GM11168 (cell line): ENCODE measurements around the gene TTC34.

Experiments
- in situ Hi-C: fragments of 300-500 bp; cut with MboI; formaldehyde crosslinking; loops from one replicate; pipeline ENCODE4 v1.12.0; 2022; ENCODE audit warnings: low sequenced_read_pairs; ENCODE audit not compliant: unreplicated experiment

The TTC34 gene

DNA sequence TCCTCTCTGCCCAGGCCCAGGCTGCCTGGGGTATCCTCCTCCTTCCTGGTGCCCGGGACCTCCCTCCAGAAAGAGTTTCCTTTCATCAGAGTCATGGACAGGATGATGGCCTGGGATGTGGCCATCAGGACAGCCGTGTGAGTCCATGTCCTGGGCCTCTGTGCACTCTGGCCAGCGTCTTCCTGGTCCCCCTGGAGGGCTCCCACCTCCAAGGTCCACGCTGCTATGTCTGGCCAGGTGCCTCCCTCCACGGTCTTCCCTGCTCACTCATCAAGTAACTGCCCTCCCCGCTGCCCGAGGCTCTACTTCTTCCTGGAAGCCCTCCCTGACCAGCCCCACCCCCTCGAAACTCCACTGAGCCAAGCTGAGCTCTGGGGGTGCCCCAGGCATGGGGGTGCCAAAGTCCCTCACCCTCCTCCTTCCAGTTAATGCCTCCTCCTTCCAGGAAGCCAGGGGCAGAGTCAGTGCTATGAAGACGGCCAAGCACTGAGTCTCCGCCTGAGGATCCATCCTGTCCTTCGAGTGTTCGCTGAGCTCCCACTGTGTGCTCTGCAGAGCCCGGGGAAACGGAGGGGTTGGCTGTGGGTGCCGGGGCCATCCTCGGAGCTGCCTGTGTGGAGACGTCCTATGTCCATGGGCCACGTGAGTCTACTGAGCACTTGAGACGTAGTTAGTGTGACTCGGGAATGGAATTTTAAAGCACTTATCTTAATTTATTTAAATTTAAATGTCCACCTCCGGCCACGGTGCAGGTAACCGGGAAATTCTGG lies 28.5 kb upstream of the TTC34 start:
- in situ Hi-C loops = no loop called here

DNA sequence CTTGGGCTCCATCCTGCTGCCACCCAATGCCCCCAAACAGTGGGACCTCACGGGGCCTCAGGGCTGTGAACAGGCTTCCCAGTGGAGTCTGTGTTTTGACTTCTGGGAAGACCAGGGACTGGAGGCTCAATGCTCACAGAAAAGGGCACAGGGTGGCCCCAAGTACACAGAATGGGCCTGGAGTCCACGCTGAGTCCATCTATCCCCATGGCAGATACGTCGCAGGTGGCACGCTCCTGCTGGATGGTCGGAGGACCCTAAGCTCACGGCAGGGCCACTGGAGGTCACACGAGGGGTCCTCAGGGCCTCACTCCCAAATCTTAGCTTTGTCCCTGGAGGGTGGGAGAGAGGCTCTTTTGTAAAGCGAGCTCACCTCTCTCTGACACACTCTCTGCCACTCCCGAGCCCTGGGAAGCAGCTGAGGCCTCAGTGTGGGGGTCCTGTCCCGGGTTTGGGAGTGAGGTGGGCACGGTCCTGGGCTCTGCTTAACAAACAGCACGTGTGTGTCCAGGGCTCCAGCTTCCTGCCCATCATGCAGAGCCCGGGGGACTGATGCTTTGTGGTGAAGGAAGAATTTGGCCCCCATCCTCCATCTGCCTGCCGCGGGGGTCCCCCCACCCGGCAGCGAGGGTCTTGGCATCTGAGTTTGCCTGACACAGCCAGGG lies 27.2 kb upstream of the TTC34 start:
- in situ Hi-C loops = no loop called here

- in situ Hi-C loops = no loop called here
Measured at GRCh38 chr1:2826736-2827292, 25.3 kb upstream of the TTC34 start.

DNA sequence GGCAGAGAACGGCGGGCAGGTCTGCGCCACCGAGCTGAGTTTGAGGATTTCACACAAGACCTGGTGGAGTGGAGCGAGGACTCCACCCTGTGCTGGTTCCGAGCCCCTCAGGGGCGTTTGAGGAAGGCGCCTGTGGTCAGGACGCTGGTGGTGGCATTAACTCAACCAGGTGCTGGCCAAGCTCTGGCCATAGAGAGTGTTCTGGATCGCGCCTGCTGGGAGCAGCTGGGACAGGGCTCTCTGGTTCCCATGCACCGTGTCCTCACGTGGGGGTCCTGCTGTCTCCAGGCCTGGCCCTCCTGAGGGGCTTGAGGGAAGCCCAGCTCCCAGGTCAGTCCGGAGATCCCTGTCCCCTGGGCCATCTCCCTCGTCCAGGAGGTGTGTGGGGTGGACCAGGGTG lies 24.8 kb upstream of the TTC34 start:
- in situ Hi-C loops = no loop called here

DNA sequence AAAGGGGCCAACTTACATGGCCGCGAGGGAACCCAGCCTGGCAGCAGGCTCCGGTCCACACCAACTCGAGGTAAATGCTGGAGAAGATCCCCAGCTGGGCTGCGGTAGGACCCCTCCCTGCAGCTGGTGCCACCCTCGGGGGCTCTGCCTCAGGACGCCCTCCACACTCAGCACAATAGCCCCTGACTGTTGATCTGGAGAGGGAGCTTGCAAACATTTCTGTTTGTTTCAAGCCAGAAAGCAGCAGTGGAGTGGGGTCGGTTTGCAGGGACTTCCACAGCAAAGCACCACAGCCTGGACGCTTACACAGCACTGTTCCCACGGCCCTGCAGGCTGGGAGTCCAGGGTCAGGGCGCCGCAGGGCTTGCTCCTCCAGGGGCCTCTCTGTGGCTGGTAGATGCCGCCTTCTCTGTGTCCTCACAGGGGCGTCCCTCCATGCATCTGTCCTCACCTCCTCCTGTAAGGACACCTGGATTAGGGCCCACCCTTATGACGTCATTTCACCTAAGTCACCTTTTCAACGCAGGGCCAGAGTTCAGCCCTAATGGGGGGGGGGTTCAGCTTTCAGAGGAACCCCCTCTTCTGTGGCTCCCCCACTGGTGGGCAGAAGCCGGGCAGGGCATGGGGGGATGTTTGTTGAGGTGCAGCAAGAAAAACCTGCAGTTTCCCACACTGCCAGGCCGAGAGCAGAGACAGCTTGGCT lies 24.1 kb upstream of the TTC34 start:
- in situ Hi-C loops = no loop called here

DNA sequence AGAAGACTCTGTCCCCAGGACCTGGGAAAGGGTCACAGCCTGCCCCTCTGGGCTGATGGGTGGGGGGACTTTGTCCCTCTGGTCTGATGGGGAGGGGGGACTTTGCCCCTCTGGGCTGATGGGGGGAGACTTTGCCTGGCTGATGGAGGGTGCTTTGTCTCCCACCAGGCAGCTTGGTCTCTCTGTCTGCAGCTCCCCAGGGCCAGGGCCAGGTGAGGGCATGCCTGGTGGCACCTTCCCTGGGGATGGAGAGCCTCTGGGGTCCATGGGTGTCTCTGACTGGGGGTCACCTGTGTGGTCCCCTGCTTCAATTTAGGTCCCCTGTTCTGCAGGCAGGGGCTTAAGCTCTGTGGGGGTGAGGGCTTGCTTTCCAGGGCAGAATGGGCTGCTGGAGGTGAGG lies 23.5 kb upstream of the TTC34 start:
- in situ Hi-C loops = no loop called here

DNA sequence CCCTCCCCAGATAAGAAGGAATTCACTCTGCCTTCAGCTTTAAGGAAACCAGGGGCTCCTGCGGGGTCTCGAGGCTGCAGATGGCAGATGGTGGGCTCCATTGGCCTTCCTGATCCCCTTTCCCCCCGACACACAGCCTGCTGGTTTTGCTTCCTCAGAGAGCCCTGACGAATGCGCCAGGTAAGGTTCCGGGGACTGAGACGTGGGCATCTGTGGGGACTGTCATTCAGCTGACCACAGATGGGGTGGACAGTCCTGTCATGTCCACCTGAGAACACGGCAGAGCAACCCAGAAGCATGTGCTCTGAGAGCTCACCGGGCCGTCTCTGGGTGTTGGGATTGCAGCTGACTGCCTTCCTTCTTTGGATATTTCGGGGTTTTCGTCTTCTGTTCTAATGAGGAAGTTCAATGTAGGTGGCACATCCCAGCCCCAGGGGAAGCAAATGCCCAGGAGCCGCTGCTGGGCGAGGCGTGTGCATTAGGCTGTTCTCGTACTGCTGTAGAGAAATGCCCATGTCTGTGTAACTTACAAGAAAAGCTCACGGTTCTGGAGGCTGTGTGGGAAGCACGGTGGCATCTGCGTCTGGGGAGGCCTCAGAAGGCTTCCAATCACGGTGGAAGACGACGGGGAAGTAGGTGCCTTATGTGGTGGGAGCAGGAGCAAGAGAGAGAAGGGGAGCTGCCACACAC lies 22.6 kb upstream of the TTC34 start:
- in situ Hi-C loops = no loop called here

DNA sequence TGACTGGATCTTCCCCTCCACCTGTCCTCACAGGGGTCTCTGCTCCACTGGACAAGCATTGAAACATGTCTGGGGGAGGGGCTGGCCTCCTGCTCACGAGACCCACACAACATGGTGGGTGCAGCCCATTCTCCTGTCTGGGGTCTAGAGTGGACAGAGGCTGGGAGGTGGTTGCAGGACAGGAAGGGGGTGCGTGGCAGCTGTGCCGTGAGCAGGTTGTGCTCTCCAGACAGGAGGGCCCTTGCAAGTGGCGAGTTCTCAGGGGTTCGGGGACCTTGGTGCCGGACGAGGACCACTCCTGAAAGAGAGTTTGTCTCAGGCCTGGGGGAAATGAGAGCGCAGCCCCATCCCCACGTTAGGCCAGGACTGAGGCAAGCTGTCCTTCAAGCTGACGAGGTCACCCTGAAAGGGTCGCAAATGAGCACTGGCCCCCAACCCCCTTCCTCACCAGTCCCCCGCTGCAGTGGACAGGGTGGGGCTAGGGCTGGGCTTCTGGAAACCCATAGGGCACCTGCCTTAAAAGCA lies 21.2 kb upstream of the TTC34 start:
- in situ Hi-C loops = no loop called here

DNA sequence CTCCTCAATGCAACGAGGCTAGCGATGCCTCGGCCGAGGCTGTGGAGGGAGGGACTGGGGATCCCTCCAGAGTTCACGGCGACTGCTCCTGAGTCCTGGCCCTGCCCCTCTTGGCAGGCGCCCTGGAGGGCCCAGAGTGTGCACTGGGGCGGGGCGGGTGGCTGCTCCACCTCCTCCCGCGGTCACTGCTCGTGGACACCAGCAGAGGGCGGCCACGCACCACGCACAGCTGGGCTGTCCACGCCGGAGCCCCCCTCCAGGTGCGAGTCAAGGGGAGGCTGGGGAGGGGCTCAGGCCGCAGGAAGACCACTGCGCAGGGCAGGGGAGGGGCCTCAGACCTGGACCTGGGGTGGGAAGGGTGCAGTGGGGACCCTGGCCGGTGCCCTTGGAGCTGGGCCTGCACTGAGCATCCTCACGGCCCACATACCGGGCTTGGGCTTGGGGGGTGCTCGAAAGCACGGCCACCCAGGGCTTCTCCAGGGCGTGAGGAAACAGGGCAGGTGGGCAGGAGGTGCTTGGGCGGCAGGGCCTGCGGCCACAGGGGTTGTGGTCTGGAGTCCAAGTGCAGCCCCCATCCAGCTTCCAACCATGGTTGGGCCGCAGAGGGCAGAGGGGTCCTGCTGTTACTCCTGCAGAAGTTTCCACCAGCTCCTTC lies 20.6 kb upstream of the TTC34 start:
- in situ Hi-C loops = no loop called here

DNA sequence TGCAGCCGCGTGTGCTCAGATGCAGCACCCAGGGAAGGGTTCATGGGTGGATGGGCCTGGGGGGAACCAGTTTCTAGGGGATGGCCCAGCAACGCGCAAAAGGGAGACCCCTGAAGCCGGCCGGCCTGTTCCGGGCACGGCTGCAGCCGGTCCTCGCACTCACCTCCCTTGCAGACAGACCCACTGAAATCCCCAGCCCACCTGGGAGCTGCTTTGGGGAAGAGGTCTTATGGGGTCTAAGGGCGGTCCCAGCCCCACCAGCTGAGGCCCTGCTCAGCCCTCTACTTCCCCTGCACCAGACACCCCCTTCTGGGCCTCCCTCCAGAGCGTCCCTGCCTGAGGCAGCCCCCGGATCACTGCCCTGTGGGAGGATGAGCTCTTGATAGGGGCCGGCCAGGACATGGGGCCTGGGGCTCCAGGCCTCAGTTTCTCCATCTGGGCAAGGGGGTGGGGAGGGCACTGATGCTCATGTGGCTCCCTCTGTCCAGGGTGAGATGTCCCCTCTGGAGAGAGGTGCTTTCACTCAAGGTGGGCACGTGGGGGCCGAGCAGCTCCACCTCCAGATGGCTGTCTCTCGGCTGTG lies 20.0 kb upstream of the TTC34 start:
- in situ Hi-C loops = no loop called here

DNA sequence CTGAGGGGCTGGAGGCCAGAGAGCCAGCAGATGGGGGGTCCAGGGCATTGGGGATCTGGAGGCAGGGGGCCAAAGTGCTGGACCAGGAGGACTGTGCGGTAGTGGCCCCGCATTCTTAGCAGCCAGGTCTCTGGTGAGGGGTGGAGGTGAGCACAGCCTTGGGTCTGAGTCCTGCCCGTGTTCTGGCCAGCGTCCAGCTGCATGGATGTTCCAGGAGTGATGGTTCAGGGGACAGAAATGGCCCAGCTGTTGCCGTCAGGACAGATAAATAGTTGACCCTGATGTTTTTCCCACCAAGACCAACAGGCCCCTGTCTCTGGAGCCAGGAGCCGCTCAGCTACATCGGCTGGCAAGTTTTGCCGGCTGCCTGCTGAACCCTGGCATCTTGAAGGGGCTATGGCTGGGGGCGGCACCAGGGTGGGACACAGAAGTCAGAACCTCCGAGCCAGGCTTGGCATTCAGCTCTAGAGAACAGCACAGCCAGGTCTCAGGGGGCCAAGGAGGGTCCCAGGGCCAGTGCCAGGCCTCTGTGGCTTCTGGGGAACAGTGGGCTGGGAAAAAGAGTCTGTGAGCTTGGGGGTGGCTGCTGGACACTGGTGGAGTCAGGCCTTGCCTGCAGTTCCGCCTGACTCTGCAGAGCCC lies 19.4 kb upstream of the TTC34 start:
- in situ Hi-C loops = no loop called here

- in situ Hi-C loops = no loop called here
Measured at GRCh38 chr1:2819831-2820730, 18.6 kb upstream of the TTC34 start.

DNA sequence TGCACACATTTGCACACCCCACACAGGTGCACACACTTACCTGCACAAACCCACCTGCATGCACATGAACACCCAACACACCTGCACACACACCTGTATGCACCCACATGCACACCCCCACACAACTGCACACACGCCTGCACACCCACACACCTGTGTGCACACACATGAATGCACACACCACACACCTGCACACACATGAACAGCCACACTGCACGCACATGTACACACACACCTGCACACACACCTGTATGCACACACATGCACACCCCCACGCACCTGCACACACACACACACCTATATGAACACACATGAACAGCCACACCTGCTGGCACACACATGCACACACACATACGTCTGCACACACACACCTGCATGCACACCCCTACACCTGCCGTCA lies 17.9 kb upstream of the TTC34 start:
- in situ Hi-C loops = no loop called here

DNA sequence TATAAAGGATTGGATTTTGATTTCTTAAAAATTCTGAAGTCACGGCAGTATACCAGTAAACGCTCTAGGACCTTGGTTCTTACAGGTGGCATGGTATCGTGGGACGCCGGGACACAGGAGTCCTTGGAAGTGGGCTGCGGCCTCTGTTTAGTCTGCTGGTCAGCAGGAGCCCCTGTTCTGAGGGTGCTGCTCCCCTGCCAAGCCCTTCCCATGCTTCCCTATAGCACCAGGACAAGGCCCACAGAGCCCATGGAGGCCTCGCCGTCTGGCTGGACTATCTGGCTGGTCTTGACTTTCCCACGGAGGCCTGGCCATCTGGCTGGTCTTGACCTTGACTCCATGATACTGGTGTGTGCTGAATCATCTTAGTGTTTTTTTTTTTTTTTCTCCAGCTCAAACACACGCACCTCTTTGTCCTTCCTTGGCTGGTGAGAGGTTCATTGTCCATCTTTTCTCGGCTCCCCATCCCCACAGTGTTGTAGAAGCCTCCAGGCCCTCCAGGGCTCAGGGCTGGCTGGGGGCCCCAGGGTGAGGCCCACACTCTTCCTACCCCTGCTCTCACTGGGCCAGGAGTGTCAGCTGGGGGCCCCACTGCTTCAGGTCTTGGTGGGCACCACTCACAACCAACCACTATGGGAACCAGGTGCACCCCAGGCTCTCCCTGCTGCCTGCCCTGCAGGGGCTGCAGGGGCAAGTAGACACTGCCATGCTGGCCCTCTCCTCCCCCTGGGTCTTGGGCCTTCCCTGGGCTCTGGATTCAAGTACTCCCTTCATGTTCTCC lies 16.5 kb upstream of the TTC34 start:
- in situ Hi-C loops = no loop called here

- in situ Hi-C loops = no loop called here
Measured at GRCh38 chr1:2816786-2817185, 15.3 kb upstream of the TTC34 start.

- in situ Hi-C loops = no loop called here
Measured at GRCh38 chr1:2815551-2815950, 14.1 kb upstream of the TTC34 start.

DNA sequence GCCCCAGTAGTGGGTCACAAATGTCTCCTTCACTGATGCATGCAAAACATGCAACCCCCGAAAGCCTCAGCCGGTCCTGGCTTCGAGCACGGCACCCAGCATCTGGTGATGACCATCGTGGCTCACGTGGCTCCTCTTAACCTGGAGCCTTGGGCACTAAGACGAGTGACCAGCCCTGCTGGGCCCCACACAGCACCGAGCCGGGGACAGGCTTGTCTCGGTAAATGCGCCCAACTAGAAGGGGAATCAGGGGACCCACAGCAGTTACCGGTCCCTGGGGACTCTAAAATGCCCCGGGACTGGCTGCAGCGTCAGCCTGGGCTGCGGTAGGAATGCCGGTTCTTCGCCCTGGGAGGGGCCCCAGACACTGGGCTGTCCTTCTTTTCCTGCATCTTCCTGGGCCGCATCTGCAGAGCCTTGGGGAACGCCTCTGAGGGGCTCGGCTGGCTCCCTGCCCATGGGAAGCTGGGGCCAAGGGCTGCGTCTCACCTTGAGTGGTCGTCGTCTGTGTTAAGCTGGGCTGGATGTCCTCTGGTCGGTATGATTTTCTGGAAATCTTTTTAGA lies 13.1 kb upstream of the TTC34 start:
- in situ Hi-C loops = no loop called here
